ENCODE data around the gene CASQ1.

CASQ1 gene

GRCh38 chr1:160193091-160193819 is 2.9 kb downstream of the CASQ1 start (continued):
- TF ChIP-seq ZNF366 (tag by site-specific recombination; conservative IDR thresholded peaks at IDR 0.05) = peak; percentile 32; the same call in 1 of the 2 replicates
- peak; percentile 42; the same call in 1 of the 2 replicates for TF ChIP-seq TRIM28 (IDR thresholded peaks at IDR 0.05; ENCODE audit: borderline replicate concordance, low read length)
- TF ChIP-seq ZNF324 (tag by site-specific recombination; IDR thresholded peaks at IDR 0.05) = peak; percentile 57; the same call in 1 of the 2 replicates
- TF ChIP-seq ZNF692 (tag by site-specific recombination; IDR thresholded peaks at IDR 0.05) = peak; percentile 71
- peak; percentile 67 for TF ChIP-seq BCL11A (tag by site-specific recombination; IDR thresholded peaks at IDR 0.05; ENCODE audit: low read depth)
- TF ChIP-seq ZXDB (tag by site-specific recombination; IDR thresholded peaks at IDR 0.05) = peak; percentile 58; the same call in 1 of the 2 replicates
- peak; percentile 72 for TF ChIP-seq PATZ1 (tag by site-specific recombination; IDR thresholded peaks at IDR 0.05)
- TF ChIP-seq ZNF394 (tag by site-specific recombination; IDR thresholded peaks at IDR 0.05; ENCODE audit: borderline replicate concordance) = peak; percentile 95
- TF ChIP-seq BCL11B (tag by site-specific recombination; IDR thresholded peaks at IDR 0.05; ENCODE audit: low read depth) = peak; percentile 72
- peak; percentile 61 for TF ChIP-seq GLIS1 (tag by site-specific recombination; IDR thresholded peaks at IDR 0.05)
- peak; percentile 98 for TF ChIP-seq ZNF654 (tag by site-specific recombination; IDR thresholded peaks at IDR 0.05; ENCODE audit: low read depth)
- peak; percentile 40 for TF ChIP-seq GLIS2 (tag by site-specific recombination; IDR thresholded peaks at IDR 0.05)
- TF ChIP-seq ZEB2 (tag by site-specific recombination; IDR thresholded peaks at IDR 0.05) = peak; percentile 60
- 0 out of 2 replicates have a peak, but pooled peaks have one; percentile 10 for TF ChIP-seq SP2 (tag by site-specific recombination; IDR thresholded peaks at IDR 0.05)
- peak; percentile 32; the same call in 1 of the 2 replicates for TF ChIP-seq ZNF558 (tag by site-specific recombination; IDR thresholded peaks at IDR 0.05)
- peak; percentile 84 for TF ChIP-seq ZNF24 (tag by site-specific recombination; IDR thresholded peaks at IDR 0.05)
- peak; percentile 36; the same call in 1 of the 2 replicates for TF ChIP-seq ZFP69B (tag by site-specific recombination; IDR thresholded peaks at IDR 0.05)
- peak; percentile 73 for TF ChIP-seq SP7 (tag by site-specific recombination; IDR thresholded peaks at IDR 0.05)
- 0 out of 2 replicates have a peak, but pooled peaks have one; percentile 71 for TF ChIP-seq ZNF501 (tag by site-specific recombination; IDR thresholded peaks at IDR 0.05)
- peak; percentile 52; the same call in 1 of the 2 replicates for TF ChIP-seq HIC1 (tag by site-specific recombination; IDR thresholded peaks at IDR 0.05)
- 0 out of 2 replicates have a peak, but pooled peaks have one; percentile 19 for TF ChIP-seq ZSCAN4 (tag by site-specific recombination; IDR thresholded peaks at IDR 0.05)
- peak; percentile 60; the same call in 1 of the 2 replicates for TF ChIP-seq INSM2 (tag by site-specific recombination; IDR thresholded peaks at IDR 0.05)
- no peak for TF ChIP-seq ZNF623 (tag by site-specific recombination; IDR thresholded peaks at IDR 0.05)
- peak; percentile 80 for TF ChIP-seq ATF2 (tag by site-specific recombination; IDR thresholded peaks at IDR 0.05; ENCODE audit: low read depth)
- TF ChIP-seq KLF8 (tag by site-specific recombination; IDR thresholded peaks at IDR 0.05) = peak; percentile 68
- peak; percentile 90 for TF ChIP-seq CTCF (tag by site-specific recombination; IDR thresholded peaks at IDR 0.05)
- 0 out of 2 replicates have a peak, but pooled peaks have one; percentile 36 for TF ChIP-seq ZNF600 (tag by site-specific recombination; IDR thresholded peaks at IDR 0.05)
- TF ChIP-seq WT1 (tag by site-specific recombination; IDR thresholded peaks at IDR 0.05) = peak; percentile 30; the same call in 1 of the 2 replicates

Data from HEK293 (cell line).